Fibroblast of lung (primary cell): ENCODE results near the gene ASGR1. TPM values are rescaled to one million over a fixed set of nuclear protein-coding genes. Genes with fewer than 3 reads are reported as not detected.
A peak's percentile ranks its signal among the peaks of the same experiment; 100 is the strongest.

Experiments
- DNase-seq, 2 donors: peaks; one replicate each; pipeline versions ENCODE4 v3.0.0 to v3.0.0-alpha.2; 2010; ENCODE audit warnings: low read depth in 2 of 2
- H2AFZ ChIP-seq: 2 replicates; pipeline ENCODE4 v1.5.1; 2012; ENCODE audit warnings: low read length, control low read depth, inconsistent platforms
- H3K27ac ChIP-seq: 2 replicates; pipeline ENCODE4 v1.5.1; 2011; ENCODE audit warnings: low read length, control low read depth; ENCODE audit not compliant: insufficient read depth
- H3K27me3 ChIP-seq: 2 replicates; pipeline ENCODE4 v1.5.1; 2011; ENCODE audit warnings: mild to moderate bottlenecking, low read length; ENCODE audit not compliant: control insufficient read depth, insufficient read depth
- H3K36me3 ChIP-seq: 2 replicates; pipeline ENCODE4 v1.5.1; 2011; ENCODE audit warnings: low read length; ENCODE audit not compliant: control insufficient read depth, insufficient read depth
- H3K4me1 ChIP-seq: 2 replicates; pipeline ENCODE4 v1.5.1; 2011; ENCODE audit warnings: low read length; ENCODE audit not compliant: control insufficient read depth, insufficient read depth; ENCODE audit errors: extremely low read depth
- H3K4me2 ChIP-seq: 2 replicates; pipeline ENCODE4 v1.5.1; 2011; ENCODE audit warnings: low read length, control low read depth; ENCODE audit not compliant: insufficient read depth; ENCODE audit errors: extremely low read depth
- H3K4me3 ChIP-seq, 4 experiments: fragments of 200-600 bp in 1 of 4; sonication (generic) in 1 of 4; replicated peaks in 1 of 4; 2 replicates each; pipeline ENCODE4 v1.5.1; 2011 to 2016; ENCODE audit warnings: low read length in 4 of 4, low read depth in 3 of 4, mild to moderate bottlenecking in 3 of 4, control low read depth in 2 of 4, inconsistent platforms in 1 of 4, mixed read lengths in 1 of 4; ENCODE audit not compliant: insufficient read depth in 1 of 4; ENCODE audit errors: control extremely low read depth in 1 of 4
- H3K79me2 ChIP-seq: 2 replicates; pipeline ENCODE4 v1.5.1; 2012; ENCODE audit warnings: mild to moderate bottlenecking, low read length, inconsistent platforms; ENCODE audit not compliant: control insufficient read depth, insufficient read depth
- H3K9ac ChIP-seq: 2 replicates; pipeline ENCODE4 v1.5.1; 2011; ENCODE audit warnings: mild to moderate bottlenecking, low read length, control low read depth; ENCODE audit not compliant: insufficient read depth
- H3K9me3 ChIP-seq: 2 replicates; pipeline ENCODE4 v1.5.1; 2012; ENCODE audit warnings: low read depth, low read length; ENCODE audit not compliant: control insufficient read depth, insufficient read depth
- H4K20me1 ChIP-seq: 2 replicates; pipeline ENCODE4 v1.5.1; 2011; ENCODE audit warnings: low read length; ENCODE audit not compliant: control insufficient read depth, insufficient read depth; ENCODE audit errors: extremely low read depth
- CTCF ChIP-seq, 2 donors: IDR thresholded peaks in 1 of 2; conservative IDR thresholded peaks in 1 of 2; 1 replicate in 1 of 2; 2 replicates in 1 of 2; pipeline ENCODE4 v1.5.1; 2011 to 2012; ENCODE audit warnings: low read length in 2 of 2, control low read depth in 1 of 2, inconsistent platforms in 1 of 2, low read depth in 1 of 2, mild to moderate bottlenecking in 1 of 2
- EZH2 ChIP-seq: IDR thresholded peaks from 2 replicates; pipeline ENCODE4 v1.5.1; 2012; ENCODE audit warnings: low read length, control low read depth, mild to moderate bottlenecking; ENCODE audit errors: missing control alignments
- polyA plus RNA-seq, 2 donors: library from polyadenylated mRNA; depleted of rRNA in 1 of 2; stranded (reverse) in 1 of 2; unstranded in 1 of 2; fragments of >200 nt; gene quantifications; 2 replicates each; pipeline ENCODE4 v1.2.1, GENCODE V29; 2011 to 2012; ENCODE audit warnings: missing spikeins in 1 of 2
- total RNA-seq: library from RNA; depleted of rRNA; stranded (reverse); fragments of >200 nt; gene quantifications from 2 replicates; pipeline ENCODE4 v1.2.1, GENCODE V29; 2014

ASGR1 gene
- total and polyA plus RNA-seq, 2 donors (not counting 1 experiment from before 2014, with no cell fraction given) = 0.14 to 0.66 TPM

- no peaks in the 10 kb centered on the region for H3K4me1 ChIP-seq
- H3K27ac ChIP-seq = no peak overlapping the region
- H3K9ac ChIP-seq = no peak overlapping the region
- H4K20me1 ChIP-seq = no peaks in the 10 kb centered on the region
- H3K27me3 ChIP-seq = no peaks in the 10 kb centered on the region
- no peak overlapping the region for H3K4me2 ChIP-seq
- H3K36me3 ChIP-seq = peaks cover 2% of the 10 kb centered on the region
- DNase-seq = no peak
- TF ChIP-seq EZH2 (no peak), CTCF (conservative IDR thresholded peaks at IDR 0.05 in 1 of 2, IDR thresholded peaks at IDR 0.05 in 1 of 2; ENCODE audit: low read depth in 1 of 2, low read length in 2 of 2) (peak; percentile 5 to 21)
- H3K4me3 ChIP-seq = no peak overlapping the region
- H3K9me3 ChIP-seq = no peaks in the 10 kb centered on the region
- H3K79me2 ChIP-seq = no peaks in the 10 kb centered on the region
- H2AFZ ChIP-seq = no peak overlapping the region
These were observed 7.1 kb upstream of the ASGR1 start for GRCh38 chr17:7186241-7186640.

GRCh38 chr17:7184647-7185046, 5.5 kb upstream of the ASGR1 start:
- H3K4me3 ChIP-seq = no peak overlapping the region
- DNase-seq = no peak
- H4K20me1 ChIP-seq = no peaks in the 10 kb centered on the region
- H2AFZ ChIP-seq = no peak overlapping the region
- no peaks in the 10 kb centered on the region for H3K4me1 ChIP-seq
- TF ChIP-seq EZH2 (no peak), CTCF (conservative IDR thresholded peaks at IDR 0.05 in 1 of 2, IDR thresholded peaks at IDR 0.05 in 1 of 2; ENCODE audit: low read depth in 1 of 2, low read length in 2 of 2) (no peak)
- H3K4me2 ChIP-seq = no peak overlapping the region
- no peaks in the 10 kb centered on the region for H3K79me2 ChIP-seq
- H3K9ac ChIP-seq = no peak overlapping the region
- H3K27ac ChIP-seq = no peak overlapping the region
- no peaks in the 10 kb centered on the region for H3K27me3 ChIP-seq
- no peaks in the 10 kb centered on the region for H3K36me3 ChIP-seq
- H3K9me3 ChIP-seq = no peaks in the 10 kb centered on the region

- H3K4me3 ChIP-seq = no peak overlapping the region
- TF ChIP-seq CTCF (conservative IDR thresholded peaks at IDR 0.05 in 1 of 2, IDR thresholded peaks at IDR 0.05 in 1 of 2; ENCODE audit: low read depth in 1 of 2, low read length in 2 of 2) (no peak), EZH2 (no peak)
These were observed 4.9 kb upstream of the ASGR1 start for GRCh38 chr17:7184091-7184488.

More at GRCh38 chr17:7184091-7184488, 4.9 kb upstream of the ASGR1 start:
- Histone ChIP-seq H3K36me3 (no peaks in the 10 kb centered on the region), H3K4me1 (no peaks in the 10 kb centered on the region), H4K20me1 (no peaks in the 10 kb centered on the region), H2AFZ (no peak overlapping the region), H3K9me3 (no peaks in the 10 kb centered on the region), H3K4me2 (no peak overlapping the region), H3K27me3 (no peaks in the 10 kb centered on the region), H3K27ac (no peak overlapping the region), H3K9ac (no peak overlapping the region), H3K79me2 (no peaks in the 10 kb centered on the region)
- no peak for DNase-seq
